IMR-90 (cell line): Measurements from ENCODE around the gene LIN52. TPM values are rescaled to one million over a fixed set of nuclear protein-coding genes. Genes with fewer than 3 reads are reported as not detected.

Experiments used
- ATAC-seq: fragments of 200-7000 bp; cut with Tn5 transposase; 2 replicates; pipeline ENCODE4 v1.9.1; 2020; ENCODE audit warnings: low read depth, mild to moderate bottlenecking, moderate library complexity
- BruUV-seq: library from RNA; stranded (reverse); fragments of 400-500 nt; replicated peaks from 2 replicates; lab custom pipeline; 2021; lab: Mats Ljungman, UMichigan
- CTCF ChIA-PET: fragments of 300-600 bp; formaldehyde crosslinking; extraction: SDS; loops from one replicate; lab custom pipeline; 2021; ENCODE audit warnings: antibody characterized with exemption; lab: Yijun Ruan, JAX
- POLR2A ChIA-PET: fragments of 300-600 bp; sonication (Branson Sonifier 250); formaldehyde crosslinking; loops from one replicate; lab custom pipeline; 2022; ENCODE audit warnings: antibody characterized with exemption; ENCODE audit not compliant: unreplicated experiment; lab: Charles Lee
- DNase-seq: peaks from one replicate; pipeline ENCODE4 v3.0.0; 2013
- H2AFZ ChIP-seq: replicated peaks from 2 replicates; pipeline ENCODE3; 2013; ENCODE audit warnings: low read length, mild to moderate bottlenecking; ENCODE audit not compliant: poor library complexity
- H2AK5ac ChIP-seq: 2 replicates; pipeline ENCODE4 v1.6.1; 2013; ENCODE audit warnings: low read depth, low read length, inconsistent platforms
- H2AK9ac ChIP-seq: replicated peaks from 2 replicates; pipeline ENCODE3; 2013; ENCODE audit warnings: mild to moderate bottlenecking, low read depth, low read length, moderate library complexity; ENCODE audit not compliant: poor library complexity
- H2BK120ac ChIP-seq: 2 replicates; pipeline ENCODE4 v1.6.1; 2013; ENCODE audit warnings: low read depth, low read length, inconsistent platforms
- H2BK15ac ChIP-seq: 3 replicates; pipeline ENCODE4 v1.6.1; 2013; ENCODE audit warnings: low read depth, low read length, inconsistent platforms
- H2BK20ac ChIP-seq: 2 replicates; pipeline ENCODE4 v1.6.1; 2013; ENCODE audit warnings: low read depth, mild to moderate bottlenecking, inconsistent platforms, low read length, moderate library complexity
- H2BK5ac ChIP-seq: 2 replicates; pipeline ENCODE4 v1.6.1; 2013; ENCODE audit warnings: mild to moderate bottlenecking, low read depth, low read length, inconsistent platforms; ENCODE audit not compliant: poor library complexity, severe bottlenecking
- H3K14ac ChIP-seq: replicated peaks from 2 replicates; pipeline ENCODE4 v1.6.1; 2013; ENCODE audit warnings: low read depth, low read length, inconsistent platforms
- H3K18ac ChIP-seq: 2 replicates; pipeline ENCODE4 v1.6.1; 2013; ENCODE audit warnings: low read depth, low read length, control low read depth
- H3K23ac ChIP-seq: 2 replicates; pipeline ENCODE4 v1.6.1; 2013; ENCODE audit warnings: low read depth, low read length, inconsistent platforms
- H3K27ac ChIP-seq: 2 replicates; pipeline ENCODE4 v1.5.1; 2013; ENCODE audit warnings: mild to moderate bottlenecking, control low read depth, low read length; ENCODE audit not compliant: insufficient read depth
- H3K27me3 ChIP-seq: 2 replicates; pipeline ENCODE4 v1.6.1; 2013; ENCODE audit warnings: low read length; ENCODE audit not compliant: control insufficient read depth, insufficient read depth
- H3K36me3 ChIP-seq: 2 replicates; pipeline ENCODE4 v1.6.1; 2013; ENCODE audit warnings: low read length, mixed read lengths; ENCODE audit not compliant: control insufficient read depth, insufficient read depth
- H3K4ac ChIP-seq: 2 replicates; pipeline ENCODE4 v1.6.1; 2013; ENCODE audit warnings: low read depth, low read length, inconsistent platforms
- H3K4me1 ChIP-seq: 2 replicates; pipeline ENCODE4 v1.6.1; 2013; ENCODE audit warnings: low read length, mixed read lengths; ENCODE audit not compliant: control insufficient read depth, insufficient read depth
- H3K4me2 ChIP-seq: 2 replicates; pipeline ENCODE4 v1.6.1; 2013; ENCODE audit warnings: low read depth, mild to moderate bottlenecking, control low read depth, low read length, moderate library complexity
- H3K4me3 ChIP-seq: 2 replicates; pipeline ENCODE4 v1.5.1; 2013; ENCODE audit warnings: low read depth, mild to moderate bottlenecking, control low read depth, low read length, moderate library complexity; ENCODE audit not compliant: insufficient read depth
- H3K56ac ChIP-seq: 2 replicates; pipeline ENCODE4 v1.6.1; 2013; ENCODE audit warnings: low read length, inconsistent platforms; ENCODE audit not compliant: insufficient read depth; ENCODE audit errors: extremely low read depth
- H3K79me1 ChIP-seq, 2 experiments: 2 replicates each; pipeline ENCODE4 v1.6.1; 2013; ENCODE audit warnings: low read length in 2 of 2, inconsistent platforms in 1 of 2, low read depth in 1 of 2
- H3K9ac ChIP-seq: 2 replicates; pipeline ENCODE4 v1.6.1; 2013; ENCODE audit warnings: low read depth, low read length, control low read depth
- H3K9me1 ChIP-seq: 2 replicates; pipeline ENCODE4 v1.6.1; 2013; ENCODE audit warnings: low read length, inconsistent platforms; ENCODE audit not compliant: insufficient read depth
- H3K9me3 ChIP-seq: 2 replicates; pipeline ENCODE4 v1.6.1; 2013; ENCODE audit warnings: low read length; ENCODE audit not compliant: control insufficient read depth, insufficient read depth
- H4K20me1 ChIP-seq: 2 replicates; pipeline ENCODE4 v1.6.1; 2013; ENCODE audit warnings: low read length, inconsistent platforms; ENCODE audit not compliant: insufficient read depth
- H4K5ac ChIP-seq: 2 replicates; pipeline ENCODE4 v1.6.1; 2013; ENCODE audit warnings: mild to moderate bottlenecking, low read depth, low read length, control low read depth
- H4K8ac ChIP-seq, 2 experiments: 2 replicates each; pipeline ENCODE4 v1.6.1; 2013; ENCODE audit warnings: low read depth in 2 of 2, low read length in 2 of 2, control low read depth in 1 of 2, inconsistent platforms in 1 of 2
- H4K91ac ChIP-seq: 2 replicates; pipeline ENCODE4 v1.6.1; 2013; ENCODE audit warnings: low read depth, low read length, inconsistent platforms; ENCODE audit not compliant: insufficient read depth
- BHLHE40 ChIP-seq: fragments of 150-350 bp; IDR thresholded peaks from 2 replicates; pipeline ENCODE4 v1.6.1; 2016; ENCODE audit warnings: mild to moderate bottlenecking, low read depth, low read length
- CEBPB ChIP-seq: IDR thresholded peaks from 2 replicates; pipeline ENCODE4 v1.6.1; 2012; ENCODE audit warnings: low read depth, low read length, improper control_type of control experiment
- CHD1 ChIP-seq: IDR thresholded peaks from 2 replicates; pipeline ENCODE4 v1.6.1; 2012; ENCODE audit warnings: low read depth, low read length, improper control_type of control experiment
- FOS ChIP-seq: fragments of 150-350 bp; IDR thresholded peaks from 2 replicates; pipeline ENCODE4 v1.6.1; 2016; ENCODE audit warnings: low read depth, low read length
- MAFK ChIP-seq: IDR thresholded peaks from 2 replicates; pipeline ENCODE4 v1.6.1; 2012; ENCODE audit warnings: low read depth, low read length, improper control_type of control experiment
- MAZ ChIP-seq: IDR thresholded peaks from 2 replicates; pipeline ENCODE4 v1.6.1; 2012; ENCODE audit warnings: low read depth, mild to moderate bottlenecking, low read length, improper control_type of control experiment, moderate library complexity, borderline replicate concordance
- MXI1 ChIP-seq: IDR thresholded peaks from 2 replicates; pipeline ENCODE4 v1.6.1; 2012; ENCODE audit warnings: low read depth, mild to moderate bottlenecking, low read length, moderate library complexity, borderline replicate concordance
- NFE2L2 ChIP-seq: fragments of 150-350 bp; IDR thresholded peaks from 2 replicates; pipeline ENCODE4 v1.6.1; 2016; ENCODE audit warnings: low read depth, mild to moderate bottlenecking, low read length
- POLR2A ChIP-seq: IDR thresholded peaks from 2 replicates; pipeline ENCODE4 v1.6.1; 2012; ENCODE audit warnings: mild to moderate bottlenecking, low read depth, low read length
- RAD21 ChIP-seq: IDR thresholded peaks from 2 replicates; pipeline ENCODE4 v1.6.1; 2012; ENCODE audit warnings: low read length, improper control_type of control experiment
- RCOR1 ChIP-seq: IDR thresholded peaks from 2 replicates; pipeline ENCODE4 v1.6.1; 2012; ENCODE audit warnings: mild to moderate bottlenecking, low read length, improper control_type of control experiment; ENCODE audit not compliant: insufficient replicate concordance
- RFX5 ChIP-seq: IDR thresholded peaks from 2 replicates; pipeline ENCODE4 v1.8.0; 2012; ENCODE audit warnings: low read depth, mild to moderate bottlenecking, low read length, moderate library complexity
- SMC3 ChIP-seq: fragments of 150-350 bp; IDR thresholded peaks from 2 replicates; pipeline ENCODE4 v1.6.1; 2016; ENCODE audit warnings: low read depth, mild to moderate bottlenecking, antibody characterized with exemption, low read length, moderate library complexity
- WGBS, 2 experiments: methylation state at CpG; one replicate each; pipeline versions ENCODE4 v1.1.5 to v1.1.7; 2013; ENCODE audit warnings: missing lambda C conversion rate in 2 of 2; ENCODE audit not compliant: insufficient read length in 1 of 2; ENCODE audit errors: extremely low coverage in 2 of 2; 5-methylcytosine and 5-hydroxymethylcytosine counted together
- dilution Hi-C: fragments of 300-500 bp; cut with HindIII; formaldehyde crosslinking; loops from one replicate; pipeline ENCODE4 v1.14.3; 2018; ENCODE audit warnings: low sequenced_read_pairs; ENCODE audit not compliant: unreplicated experiment
- in situ Hi-C: fragments of 300-500 bp; cut with MboI; formaldehyde crosslinking; loops from 3 replicates; pipeline ENCODE4 v1.14.3; 2019; ENCODE audit warnings: low sequenced_read_pairs, inconsistent platforms, mixed read lengths
- intact Hi-C: fragments of 100-400 bp; cut with micrococcal nuclease; formaldehyde crosslinking; loops from 2 replicates; pipeline ENCODE4 v1.10.0; 2022
- polyA plus RNA-seq, 3 experiments: library from polyadenylated mRNA; depleted of rRNA; stranded (reverse); fragments of >200 nt; gene quantifications; 2 replicates each; pipeline ENCODE4 v1.2.3, GENCODE V29; 2012; ENCODE audit warnings: low replicate concordance in 1 of 3
- total RNA-seq: library from RNA; depleted of rRNA; stranded (reverse); fragments of >200 nt; gene quantifications from 2 replicates; pipeline ENCODE4 v1.2.3, GENCODE V29; 2012
- TF ChIP-seq, protein P1 (sequence below): fragments of 150-350 bp; IDR thresholded peaks from 2 replicates; pipeline ENCODE4 v1.6.1; 2017; ENCODE audit warnings: mild to moderate bottlenecking, antibody characterized with exemption, low read length, low read depth
- TF ChIP-seq, protein P2 (sequence below): conservative IDR thresholded peaks from 2 replicates; pipeline ENCODE4 v1.5.1; 2012; ENCODE audit warnings: mild to moderate bottlenecking, low read depth, low read length, improper control_type of control experiment
- TF ChIP-seq, protein P3 (sequence below): fragments of 150-350 bp; IDR thresholded peaks from 2 replicates; pipeline ENCODE4 v1.6.1; 2016; ENCODE audit warnings: low read depth, mild to moderate bottlenecking, low read length, moderate library complexity, borderline replicate concordance

The LIN52 gene
- total and polyA plus RNA-seq, 2 of the 4 experiments (the other 2 are of a cell fraction) = 6.1 to 11.5 TPM

GRCh38 chr14:74208642-74209041 is 123.9 kb downstream of the LIN52 start:
- no peak for ATAC-seq
- H3K9ac ChIP-seq = no peak overlapping the region
- H3K4me3 ChIP-seq = no peak overlapping the region
- no peak overlapping the region for H3K56ac ChIP-seq
- H3K36me3 ChIP-seq = no peaks in the 10 kb centered on the region; the same call in 1 of the 2 replicates
- no peak overlapping the region for H2BK120ac ChIP-seq
- intact Hi-C loops = no loop called here
- no peak overlapping the region for H4K5ac ChIP-seq
- no peak overlapping the region for H3K18ac ChIP-seq
- H2AK9ac ChIP-seq = no peak overlapping the region
- no peak overlapping the region for H2BK5ac ChIP-seq
- peaks cover 3% of the 10 kb centered on the region; the same call in 1 of the 2 replicates for H3K9me1 ChIP-seq
- dilution Hi-C loops = no loop called here
- no peak overlapping the region for H2AFZ ChIP-seq
- no peaks in the 10 kb centered on the region for H4K20me1 ChIP-seq
- H2BK15ac ChIP-seq = no peak overlapping the region
- WGBS, 2 experiments = 92% methylated on average over 4 of the region's 8 CpGs; no CpG with 5 or more reads in 1 of the 2 experiments
- H3K4ac ChIP-seq = no peak overlapping the region
- no peak overlapping the region for H2BK20ac ChIP-seq
- no peak overlapping the region; the same call in 1 of the 2 replicates for H3K14ac ChIP-seq
- H3K9me3 ChIP-seq = no peaks in the 10 kb centered on the region
- H3K27me3 ChIP-seq = peaks cover 16% of the 10 kb centered on the region
- no peak overlapping the region for H4K91ac ChIP-seq
- H2AK5ac ChIP-seq = no peak overlapping the region
- H3K4me2 ChIP-seq = no peak overlapping the region
- H3K27ac ChIP-seq = no peak overlapping the region
- ChIA-PET CTCF (no interaction called here), POLR2A (no interaction called here)
- no peak overlapping the region for H3K23ac ChIP-seq
- in situ Hi-C loops = no loop called here
- TF ChIP-seq RCOR1 = no peak
- no peak for TF ChIP-seq POLR2A
- no peak for TF ChIP-seq RAD21
- TF ChIP-seq, protein P1, sequence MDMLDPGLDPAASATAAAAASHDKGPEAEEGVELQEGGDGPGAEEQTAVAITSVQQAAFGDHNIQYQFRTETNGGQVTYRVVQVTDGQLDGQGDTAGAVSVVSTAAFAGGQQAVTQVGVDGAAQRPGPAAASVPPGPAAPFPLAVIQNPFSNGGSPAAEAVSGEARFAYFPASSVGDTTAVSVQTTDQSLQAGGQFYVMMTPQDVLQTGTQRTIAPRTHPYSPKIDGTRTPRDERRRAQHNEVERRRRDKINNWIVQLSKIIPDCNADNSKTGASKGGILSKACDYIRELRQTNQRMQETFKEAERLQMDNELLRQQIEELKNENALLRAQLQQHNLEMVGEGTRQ = no peak
- no peak for TF ChIP-seq BHLHE40
- TF ChIP-seq FOS = no peak
- TF ChIP-seq, protein P2, sequence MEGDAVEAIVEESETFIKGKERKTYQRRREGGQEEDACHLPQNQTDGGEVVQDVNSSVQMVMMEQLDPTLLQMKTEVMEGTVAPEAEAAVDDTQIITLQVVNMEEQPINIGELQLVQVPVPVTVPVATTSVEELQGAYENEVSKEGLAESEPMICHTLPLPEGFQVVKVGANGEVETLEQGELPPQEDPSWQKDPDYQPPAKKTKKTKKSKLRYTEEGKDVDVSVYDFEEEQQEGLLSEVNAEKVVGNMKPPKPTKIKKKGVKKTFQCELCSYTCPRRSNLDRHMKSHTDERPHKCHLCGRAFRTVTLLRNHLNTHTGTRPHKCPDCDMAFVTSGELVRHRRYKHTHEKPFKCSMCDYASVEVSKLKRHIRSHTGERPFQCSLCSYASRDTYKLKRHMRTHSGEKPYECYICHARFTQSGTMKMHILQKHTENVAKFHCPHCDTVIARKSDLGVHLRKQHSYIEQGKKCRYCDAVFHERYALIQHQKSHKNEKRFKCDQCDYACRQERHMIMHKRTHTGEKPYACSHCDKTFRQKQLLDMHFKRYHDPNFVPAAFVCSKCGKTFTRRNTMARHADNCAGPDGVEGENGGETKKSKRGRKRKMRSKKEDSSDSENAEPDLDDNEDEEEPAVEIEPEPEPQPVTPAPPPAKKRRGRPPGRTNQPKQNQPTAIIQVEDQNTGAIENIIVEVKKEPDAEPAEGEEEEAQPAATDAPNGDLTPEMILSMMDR = no peak
- no peak for TF ChIP-seq NFE2L2
- no peak for TF ChIP-seq SMC3
- TF ChIP-seq MXI1 = no peak
- no peak for TF ChIP-seq MAFK
- TF ChIP-seq CEBPB = no peak
- TF ChIP-seq, protein P3, sequence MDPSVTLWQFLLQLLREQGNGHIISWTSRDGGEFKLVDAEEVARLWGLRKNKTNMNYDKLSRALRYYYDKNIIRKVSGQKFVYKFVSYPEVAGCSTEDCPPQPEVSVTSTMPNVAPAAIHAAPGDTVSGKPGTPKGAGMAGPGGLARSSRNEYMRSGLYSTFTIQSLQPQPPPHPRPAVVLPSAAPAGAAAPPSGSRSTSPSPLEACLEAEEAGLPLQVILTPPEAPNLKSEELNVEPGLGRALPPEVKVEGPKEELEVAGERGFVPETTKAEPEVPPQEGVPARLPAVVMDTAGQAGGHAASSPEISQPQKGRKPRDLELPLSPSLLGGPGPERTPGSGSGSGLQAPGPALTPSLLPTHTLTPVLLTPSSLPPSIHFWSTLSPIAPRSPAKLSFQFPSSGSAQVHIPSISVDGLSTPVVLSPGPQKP = no peak
- no peak for TF ChIP-seq RFX5
- no peak for TF ChIP-seq CHD1
- no peak for TF ChIP-seq MAZ
- BruUV-seq = no TSS peak
- no peaks in the 10 kb centered on the region for H3K4me1 ChIP-seq
- no peak overlapping the region for H4K8ac ChIP-seq
- no peaks in the 10 kb centered on the region for H3K79me1 ChIP-seq
- DNase-seq = no peak
